ENCODE data around the gene SCLT1.

DNA sequence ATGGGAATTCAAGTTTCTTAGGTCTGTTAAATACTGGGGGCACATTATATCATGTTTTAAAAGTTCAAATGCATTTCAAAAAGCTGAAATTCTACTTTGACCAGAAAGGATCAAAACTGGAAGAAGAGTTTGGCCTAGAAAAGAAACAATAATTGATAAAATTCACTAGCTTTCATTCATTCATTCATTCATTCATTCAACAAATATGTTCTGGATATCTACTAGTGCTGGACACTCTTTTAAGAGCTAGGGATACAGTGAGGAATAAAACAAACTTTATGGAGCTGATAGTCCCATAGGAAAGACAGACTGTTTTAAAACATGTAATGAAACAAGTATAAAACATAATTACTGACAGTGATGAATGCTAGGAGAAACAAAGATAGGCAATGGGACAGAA is 177.8 kb downstream of the SCLT1 start:
- TF ChIP-seq, protein P1, sequence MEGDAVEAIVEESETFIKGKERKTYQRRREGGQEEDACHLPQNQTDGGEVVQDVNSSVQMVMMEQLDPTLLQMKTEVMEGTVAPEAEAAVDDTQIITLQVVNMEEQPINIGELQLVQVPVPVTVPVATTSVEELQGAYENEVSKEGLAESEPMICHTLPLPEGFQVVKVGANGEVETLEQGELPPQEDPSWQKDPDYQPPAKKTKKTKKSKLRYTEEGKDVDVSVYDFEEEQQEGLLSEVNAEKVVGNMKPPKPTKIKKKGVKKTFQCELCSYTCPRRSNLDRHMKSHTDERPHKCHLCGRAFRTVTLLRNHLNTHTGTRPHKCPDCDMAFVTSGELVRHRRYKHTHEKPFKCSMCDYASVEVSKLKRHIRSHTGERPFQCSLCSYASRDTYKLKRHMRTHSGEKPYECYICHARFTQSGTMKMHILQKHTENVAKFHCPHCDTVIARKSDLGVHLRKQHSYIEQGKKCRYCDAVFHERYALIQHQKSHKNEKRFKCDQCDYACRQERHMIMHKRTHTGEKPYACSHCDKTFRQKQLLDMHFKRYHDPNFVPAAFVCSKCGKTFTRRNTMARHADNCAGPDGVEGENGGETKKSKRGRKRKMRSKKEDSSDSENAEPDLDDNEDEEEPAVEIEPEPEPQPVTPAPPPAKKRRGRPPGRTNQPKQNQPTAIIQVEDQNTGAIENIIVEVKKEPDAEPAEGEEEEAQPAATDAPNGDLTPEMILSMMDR (IDR thresholded peaks at IDR 0.05), result no peak
- TF ChIP-seq POLR2A (IDR thresholded peaks at IDR 0.05), result no peak
